K562 (cell line): ENCODE results near the gene CABLES1. TPM values are rescaled to one million over a fixed set of nuclear protein-coding genes. Genes with fewer than 3 reads are reported as not detected.

ENCODE experiments used
- CTBP1 ChIP-seq: fragments of 450-650 bp; IDR thresholded peaks from 2 replicates; pipeline ENCODE4 v1.6.1; 2016; ENCODE audit warnings: borderline replicate concordance
- FOXJ2 ChIP-seq: fragments of 200-800 bp; sonication (Bioruptor generic); IDR thresholded peaks from 2 replicates; pipeline ENCODE4 v1.6.1; 2016; ENCODE audit warnings: missing genetic modification characterization, missing compliant biosample characterization
- HNRNPL ChIP-seq: fragments of 200-400 bp; formaldehyde crosslinking; IDR thresholded peaks from 2 replicates; pipeline ENCODE4 v1.6.1; 2017; ENCODE audit warnings: low read depth, mild to moderate bottlenecking, low read length
- NR3C1 ChIP-seq: sonication (generic); formaldehyde crosslinking; IDR thresholded peaks from 2 replicates; pipeline ENCODE4 v1.8.1; 2022; ENCODE audit warnings: missing genetic modification reagents
- RBM34 ChIP-seq: fragments of 200-400 bp; formaldehyde crosslinking; IDR thresholded peaks from 2 replicates; pipeline ENCODE4 v1.6.1; 2018; ENCODE audit warnings: low read length, borderline replicate concordance; ENCODE audit not compliant: insufficient read depth
- TCF7L2 ChIP-seq: fragments of 150-350 bp; IDR thresholded peaks from 2 replicates; pipeline ENCODE4 v1.6.1; 2016; ENCODE audit warnings: low read depth, mild to moderate bottlenecking, low read length, moderate library complexity
- polyA plus RNA-seq, 8 experiments: library from polyadenylated mRNA; depleted of rRNA in 4 of 8; stranded (reverse) in 5 of 8; unstranded in 3 of 8; fragments of >200 nt; fragmentation: Nextera tagmentation in 2 of 8; fragmentation: Illumina TruSeq in 1 of 8; extraction: Ambion mirVana in 2 of 8; extraction: Trizol in 1 of 8; gene quantifications; 2 replicates each; pipeline versions ENCODE4 v1.2.1 to v1.2.3, GENCODE V29; 2011 to 2014; ENCODE audit warnings: inconsistent platforms in 1 of 8, missing spikeins in 1 of 8
- total RNA-seq, 7 experiments: library from RNA; depleted of rRNA in 6 of 7; stranded (reverse); fragments of >200 nt in 6 of 7; fragmentation: Illumina TruSeq in 2 of 7; extraction: Trizol in 2 of 7; gene quantifications; 2 replicates each; pipeline versions ENCODE4 v1.2.1 to v1.2.3, GENCODE V29; 2011 to 2021; ENCODE audit warnings: low replicate concordance in 1 of 7
- TF ChIP-seq, protein P1 (sequence below), 2 experiments: fragments of 450-650 bp in 1 of 2; sonication (generic) in 1 of 2; formaldehyde crosslinking in 1 of 2; IDR thresholded peaks; 2 replicates each; pipeline versions ENCODE4 v1.7.1 to v1.9.0; 2016 to 2022; ENCODE audit warnings: inconsistent platforms in 1 of 2, mild to moderate bottlenecking in 1 of 2, missing genetic modification reagents in 1 of 2
- TF ChIP-seq, protein P2 (sequence below), 2 experiments: fragments of 450-650 bp in 1 of 2; IDR thresholded peaks; 2 replicates each; pipeline ENCODE4 v1.6.1; 2011 to 2017; ENCODE audit warnings: low read depth in 2 of 2, antibody characterized with exemption in 1 of 2, borderline replicate concordance in 1 of 2, low read length in 1 of 2, mild to moderate bottlenecking in 1 of 2, mixed read lengths in 1 of 2; ENCODE audit not compliant: control insufficient read depth in 1 of 2
- TF ChIP-seq, protein P3 (sequence below): fragments of 250-450 bp; sonication (Bioruptor Pico); IDR thresholded peaks from 2 replicates; pipeline ENCODE4 v1.5.1; 2021; ENCODE audit warnings: mild to moderate bottlenecking

The CABLES1 gene
- total and polyA plus RNA-seq, 9 of the 15 experiments (the other 6 are each of a cell fraction or from before 2014, with no cell fraction given): 0.04 to 0.10 (median 0.06) TPM; not detected in 3

DNA sequence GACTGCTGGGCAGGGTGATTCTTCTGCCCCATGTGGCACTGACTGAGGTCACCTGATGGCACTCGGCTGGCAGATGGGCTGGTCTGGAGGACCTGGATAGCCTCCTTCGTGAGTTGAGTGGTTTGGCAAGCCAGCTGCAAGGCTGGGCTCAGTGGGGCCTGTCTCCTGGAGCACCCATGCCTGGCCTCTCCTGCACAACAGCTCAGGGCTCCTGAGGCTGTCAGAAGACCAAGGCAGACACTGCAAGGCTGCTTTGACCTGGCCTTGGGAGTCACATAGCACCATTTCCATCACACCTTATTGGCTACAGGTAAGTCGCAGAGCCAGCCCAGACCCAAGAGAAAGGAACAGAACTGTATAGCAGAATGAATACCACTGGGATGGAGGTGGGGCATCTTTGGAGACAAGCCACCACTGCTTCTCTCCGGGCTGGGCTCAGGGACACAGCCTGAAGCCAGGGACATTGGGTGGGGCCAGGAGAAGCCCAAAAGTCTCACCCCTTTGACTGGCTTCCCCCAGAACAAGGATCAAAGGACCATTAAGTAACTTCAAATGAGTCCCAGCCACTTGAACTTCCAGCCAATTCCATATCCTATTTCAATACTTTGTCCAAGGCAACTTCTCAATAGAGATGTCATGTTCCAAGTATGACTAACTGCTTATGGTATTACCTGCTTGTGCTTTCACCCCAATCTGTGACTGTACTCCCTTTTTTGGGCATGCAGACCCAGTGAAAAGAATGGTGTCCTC is 156.3 kb downstream of the CABLES1 start (continued):
- TF ChIP-seq, protein P1, sequence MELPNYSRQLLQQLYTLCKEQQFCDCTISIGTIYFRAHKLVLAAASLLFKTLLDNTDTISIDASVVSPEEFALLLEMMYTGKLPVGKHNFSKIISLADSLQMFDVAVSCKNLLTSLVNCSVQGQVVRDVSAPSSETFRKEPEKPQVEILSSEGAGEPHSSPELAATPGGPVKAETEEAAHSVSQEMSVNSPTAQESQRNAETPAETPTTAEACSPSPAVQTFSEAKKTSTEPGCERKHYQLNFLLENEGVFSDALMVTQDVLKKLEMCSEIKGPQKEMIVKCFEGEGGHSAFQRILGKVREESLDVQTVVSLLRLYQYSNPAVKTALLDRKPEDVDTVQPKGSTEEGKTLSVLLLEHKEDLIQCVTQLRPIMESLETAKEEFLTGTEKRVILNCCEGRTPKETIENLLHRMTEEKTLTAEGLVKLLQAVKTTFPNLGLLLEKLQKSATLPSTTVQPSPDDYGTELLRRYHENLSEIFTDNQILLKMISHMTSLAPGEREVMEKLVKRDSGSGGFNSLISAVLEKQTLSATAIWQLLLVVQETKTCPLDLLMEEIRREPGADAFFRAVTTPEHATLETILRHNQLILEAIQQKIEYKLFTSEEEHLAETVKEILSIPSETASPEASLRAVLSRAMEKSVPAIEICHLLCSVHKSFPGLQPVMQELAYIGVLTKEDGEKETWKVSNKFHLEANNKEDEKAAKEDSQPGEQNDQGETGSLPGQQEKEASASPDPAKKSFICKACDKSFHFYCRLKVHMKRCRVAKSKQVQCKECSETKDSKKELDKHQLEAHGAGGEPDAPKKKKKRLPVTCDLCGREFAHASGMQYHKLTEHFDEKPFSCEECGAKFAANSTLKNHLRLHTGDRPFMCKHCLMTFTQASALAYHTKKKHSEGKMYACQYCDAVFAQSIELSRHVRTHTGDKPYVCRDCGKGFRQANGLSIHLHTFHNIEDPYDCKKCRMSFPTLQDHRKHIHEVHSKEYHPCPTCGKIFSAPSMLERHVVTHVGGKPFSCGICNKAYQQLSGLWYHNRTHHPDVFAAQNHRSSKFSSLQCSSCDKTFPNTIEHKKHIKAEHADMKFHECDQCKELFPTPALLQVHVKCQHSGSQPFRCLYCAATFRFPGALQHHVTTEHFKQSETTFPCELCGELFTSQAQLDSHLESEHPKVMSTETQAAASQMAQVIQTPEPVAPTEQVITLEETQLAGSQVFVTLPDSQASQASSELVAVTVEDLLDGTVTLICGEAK (IDR thresholded peaks at IDR 0.05): no peak
- TF ChIP-seq, protein P1 (CRISPR knock-in tag; IDR thresholded peaks at IDR 0.05): no peak
- TF ChIP-seq, protein P2, sequence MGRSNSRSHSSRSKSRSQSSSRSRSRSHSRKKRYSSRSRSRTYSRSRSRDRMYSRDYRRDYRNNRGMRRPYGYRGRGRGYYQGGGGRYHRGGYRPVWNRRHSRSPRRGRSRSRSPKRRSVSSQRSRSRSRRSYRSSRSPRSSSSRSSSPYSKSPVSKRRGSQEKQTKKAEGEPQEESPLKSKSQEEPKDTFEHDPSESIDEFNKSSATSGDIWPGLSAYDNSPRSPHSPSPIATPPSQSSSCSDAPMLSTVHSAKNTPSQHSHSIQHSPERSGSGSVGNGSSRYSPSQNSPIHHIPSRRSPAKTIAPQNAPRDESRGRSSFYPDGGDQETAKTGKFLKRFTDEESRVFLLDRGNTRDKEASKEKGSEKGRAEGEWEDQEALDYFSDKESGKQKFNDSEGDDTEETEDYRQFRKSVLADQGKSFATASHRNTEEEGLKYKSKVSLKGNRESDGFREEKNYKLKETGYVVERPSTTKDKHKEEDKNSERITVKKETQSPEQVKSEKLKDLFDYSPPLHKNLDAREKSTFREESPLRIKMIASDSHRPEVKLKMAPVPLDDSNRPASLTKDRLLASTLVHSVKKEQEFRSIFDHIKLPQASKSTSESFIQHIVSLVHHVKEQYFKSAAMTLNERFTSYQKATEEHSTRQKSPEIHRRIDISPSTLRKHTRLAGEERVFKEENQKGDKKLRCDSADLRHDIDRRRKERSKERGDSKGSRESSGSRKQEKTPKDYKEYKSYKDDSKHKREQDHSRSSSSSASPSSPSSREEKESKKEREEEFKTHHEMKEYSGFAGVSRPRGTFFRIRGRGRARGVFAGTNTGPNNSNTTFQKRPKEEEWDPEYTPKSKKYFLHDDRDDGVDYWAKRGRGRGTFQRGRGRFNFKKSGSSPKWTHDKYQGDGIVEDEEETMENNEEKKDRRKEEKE (IDR thresholded peaks at IDR 0.05; ENCODE audit: borderline replicate concordance in 1 of 2, control insufficient read depth in 1 of 2, low read depth in 2 of 2, low read length in 1 of 2): no peak
- TF ChIP-seq, protein P3, sequence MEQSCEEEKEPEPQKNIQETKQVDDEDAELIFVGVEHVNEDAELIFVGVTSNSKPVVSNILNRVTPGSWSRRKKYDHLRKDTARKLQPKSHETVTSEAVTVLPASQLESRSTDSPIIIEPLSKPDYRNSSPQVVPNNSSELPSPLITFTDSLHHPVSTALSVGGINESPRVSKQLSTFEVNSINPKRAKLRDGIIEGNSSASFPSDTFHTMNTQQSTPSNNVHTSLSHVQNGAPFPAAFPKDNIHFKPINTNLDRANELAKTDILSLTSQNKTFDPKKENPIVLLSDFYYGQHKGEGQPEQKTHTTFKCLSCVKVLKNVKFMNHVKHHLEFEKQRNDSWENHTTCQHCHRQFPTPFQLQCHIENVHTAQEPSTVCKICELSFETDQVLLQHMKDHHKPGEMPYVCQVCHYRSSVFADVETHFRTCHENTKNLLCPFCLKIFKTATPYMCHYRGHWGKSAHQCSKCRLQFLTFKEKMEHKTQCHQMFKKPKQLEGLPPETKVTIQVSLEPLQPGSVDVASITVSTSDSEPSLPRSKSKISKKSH: no peak
- TF ChIP-seq RBM34 (no peak), CTBP1 (no peak), TCF7L2 (no peak), FOXJ2 (tag) (no peak), HNRNPL (no peak), NR3C1 (CRISPR knock-in tag) (no peak)
